ENCODE data around the gene VTI1A. TPM values are rescaled to one million over a fixed set of nuclear protein-coding genes. Genes with fewer than 3 reads are reported as not detected.

The VTI1A gene
- polyA plus RNA-seq, 1 donor from 2014 or later = 28.7 TPM

GRCh38 chr10:112744181-112745096 lies 297.4 kb downstream of the VTI1A start:
- no peak overlapping the region for H3K4me2 ChIP-seq (ENCODE audit: low read length)
- H3K9me3 ChIP-seq (ENCODE audit: low read length) = no peaks in the 10 kb centered on the region
- no peak overlapping the region for H3K4me3 ChIP-seq (ENCODE audit: low read length)

GRCh38 chr10:112746329-112746728 lies 299.3 kb downstream of the VTI1A start:
- H2AFZ ChIP-seq (ENCODE audit: low read depth, low read length) = no peak overlapping the region
- H4K20me1 ChIP-seq (ENCODE audit: insufficient read depth) = no peaks in the 10 kb centered on the region
- no peak for TF ChIP-seq TAF1 (IDR thresholded peaks at IDR 0.05; ENCODE audit: low read depth)
- no peak for TF ChIP-seq MXI1 (conservative IDR thresholded peaks at IDR 0.05; ENCODE audit: poor library complexity, severe bottlenecking)
- no peak for TF ChIP-seq REST (IDR thresholded peaks at IDR 0.05; ENCODE audit: borderline replicate concordance)
- no peak for TF ChIP-seq SMC3 (conservative IDR thresholded peaks at IDR 0.05; ENCODE audit: poor library complexity)
- TF ChIP-seq RAD21 (conservative IDR thresholded peaks at IDR 0.05) = no peak
- no peak for TF ChIP-seq EZH2 (IDR thresholded peaks at IDR 0.05; ENCODE audit: borderline replicate concordance, insufficient read depth, low read length, poor library complexity, severe bottlenecking)

More at GRCh38 chr10:112744181-112745096, 297.4 kb downstream of the VTI1A start:
- H3K27me3 ChIP-seq (ENCODE audit: insufficient read depth, low read depth, low read length) = no peaks in the 10 kb centered on the region
- no peaks in the 10 kb centered on the region for H3F3A ChIP-seq (ENCODE audit: insufficient read depth, low read length, poor library complexity, severe bottlenecking)
- no peaks in the 10 kb centered on the region for H3K36me3 ChIP-seq (ENCODE audit: insufficient read depth, low read length)
- TF ChIP-seq REST (IDR thresholded peaks at IDR 0.05; ENCODE audit: borderline replicate concordance) (no peak), EZH2 (IDR thresholded peaks at IDR 0.05; ENCODE audit: borderline replicate concordance, insufficient read depth, low read length, poor library complexity, severe bottlenecking) (no peak), RAD21 (conservative IDR thresholded peaks at IDR 0.05) (no peak), SMC3 (conservative IDR thresholded peaks at IDR 0.05; ENCODE audit: poor library complexity) (no peak), CTCF (IDR thresholded peaks at IDR 0.05; ENCODE audit: poor library complexity, severe bottlenecking) (no peak), EP300 (conservative IDR thresholded peaks at IDR 0.05; ENCODE audit: poor library complexity, severe bottlenecking) (no peak)
- H2AFZ ChIP-seq (ENCODE audit: low read depth, low read length) = no peak overlapping the region
- H4K20me1 ChIP-seq (ENCODE audit: insufficient read depth) = no peaks in the 10 kb centered on the region
- no peaks in the 10 kb centered on the region for H3K79me2 ChIP-seq (replicated peaks; ENCODE audit: insufficient read depth, low read length)
- no peak overlapping the region for H3K9ac ChIP-seq (ENCODE audit: low read length)
- no peaks in the 10 kb centered on the region for H3K9me2 ChIP-seq (ENCODE audit: insufficient read depth, low read length)
- no peak overlapping the region for H3K27ac ChIP-seq (ENCODE audit: low read length)

More at GRCh38 chr10:112746329-112746728, 299.3 kb downstream of the VTI1A start:
- H3K9me3 ChIP-seq (ENCODE audit: low read length) = no peaks in the 10 kb centered on the region
- no peak overlapping the region for H3K9ac ChIP-seq (ENCODE audit: low read length)
- no peak overlapping the region for H3K27ac ChIP-seq (ENCODE audit: low read length)
- H3K4me2 ChIP-seq (ENCODE audit: low read length) = no peak overlapping the region
- H3F3A ChIP-seq (ENCODE audit: insufficient read depth, low read length, poor library complexity, severe bottlenecking) = no peaks in the 10 kb centered on the region
- H3K9me2 ChIP-seq (ENCODE audit: insufficient read depth, low read length) = no peaks in the 10 kb centered on the region
- no peaks in the 10 kb centered on the region for H3K79me2 ChIP-seq (replicated peaks; ENCODE audit: insufficient read depth, low read length)
- no peaks in the 10 kb centered on the region for H3K27me3 ChIP-seq (ENCODE audit: insufficient read depth, low read depth, low read length)
- H3K36me3 ChIP-seq (ENCODE audit: insufficient read depth, low read length) = no peaks in the 10 kb centered on the region
- H3K4me3 ChIP-seq (ENCODE audit: low read length) = no peak overlapping the region
